Colonic mucosa (tissue), 4 donors: ENCODE measurements around the gene DCAF4L1. TPM values are rescaled to one million over a fixed set of nuclear protein-coding genes. Genes with fewer than 3 reads are reported as not detected.

Source experiments
- DNase-seq: peaks from one replicate; pipeline ENCODE4 v3.0.0-alpha.2; 2020
- H3K27ac ChIP-seq: fragments of 200-600 bp; one replicate; pipeline ENCODE4 v1.8.0; 2021
- H3K27me3 ChIP-seq: fragments of 200-600 bp; one replicate; pipeline ENCODE4 v1.8.0; 2021
- H3K36me3 ChIP-seq: fragments of 200-600 bp; one replicate; pipeline ENCODE4 v1.8.0; 2021
- H3K4me1 ChIP-seq: fragments of 200-600 bp; one replicate; pipeline ENCODE4 v1.8.0; 2021; ENCODE audit warnings: mild to moderate bottlenecking
- H3K4me3 ChIP-seq: fragments of 200-600 bp; one replicate; pipeline ENCODE4 v1.8.0; 2021
- H3K9ac ChIP-seq, 2 donors: one replicate each; pipeline ENCODE4 v1.7.0; 2013; ENCODE audit warnings: control low read depth in 2 of 2, low read depth in 2 of 2, low read length in 2 of 2
- H3K9me3 ChIP-seq: fragments of 200-600 bp; one replicate; pipeline ENCODE4 v1.8.0; 2021
- intact Hi-C: fragments of 100-400 bp; cut with DNase I; formaldehyde crosslinking; loops from one replicate; pipeline ENCODE4 v1.14.1; 2022
- total RNA-seq, 2 donors: library from RNA; stranded (reverse); fragmentation: NEBNext Ultra II Directional in 1 of 2; extraction: Animal tissue kit (Norgen Biotek cat#: 25700) in 1 of 2; gene quantifications; one replicate each; pipeline ENCODE4 v1.2.1, GENCODE V29; 2021
- TF ChIP-seq, protein P1 (sequence below): fragments of 200-600 bp; IDR thresholded peaks from one replicate; pipeline ENCODE4 v1.8.0; 2022; ENCODE audit warnings: antibody characterized with exemption, mild to moderate bottlenecking
- donor health status: healthy.
- donor health status: DM: no; HTN: no; CAD: no.
- donor health status: DM: no; HTN: no; CAD: no.

DCAF4L1 gene
- total RNA-seq, 2 donors from 2014 or later, result 0.05 to 0.15 TPM

DNA sequence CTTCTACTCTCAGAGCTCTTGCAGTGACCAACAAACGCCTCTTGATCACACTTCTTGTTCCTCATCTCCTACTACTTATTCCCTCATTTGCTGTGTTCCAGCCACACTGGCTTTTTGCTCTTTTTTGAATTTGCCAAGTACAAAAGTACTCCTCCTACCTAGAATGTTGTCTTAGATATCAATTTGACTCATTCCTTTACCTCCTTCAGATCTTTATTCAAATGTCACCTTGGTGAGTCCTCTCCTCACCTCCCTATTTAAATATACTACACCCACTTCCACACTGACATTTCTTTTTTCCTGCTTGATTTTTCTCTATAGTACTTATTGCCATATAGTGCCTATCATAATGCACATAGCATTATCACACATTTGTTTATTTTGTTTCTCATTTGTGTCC is 6.2 kb upstream of the DCAF4L1 start:
- Histone ChIP-seq H3K9ac (no peak overlapping the region), H3K4me3 (no peak overlapping the region), H3K27ac (no peak overlapping the region), H3K4me1 (no peaks in the 10 kb centered on the region), H3K36me3 (no peaks in the 10 kb centered on the region), H3K9me3 (no peaks in the 10 kb centered on the region), H3K27me3 (no peaks in the 10 kb centered on the region)
- no peak for DNase-seq
- TF ChIP-seq, protein P1, sequence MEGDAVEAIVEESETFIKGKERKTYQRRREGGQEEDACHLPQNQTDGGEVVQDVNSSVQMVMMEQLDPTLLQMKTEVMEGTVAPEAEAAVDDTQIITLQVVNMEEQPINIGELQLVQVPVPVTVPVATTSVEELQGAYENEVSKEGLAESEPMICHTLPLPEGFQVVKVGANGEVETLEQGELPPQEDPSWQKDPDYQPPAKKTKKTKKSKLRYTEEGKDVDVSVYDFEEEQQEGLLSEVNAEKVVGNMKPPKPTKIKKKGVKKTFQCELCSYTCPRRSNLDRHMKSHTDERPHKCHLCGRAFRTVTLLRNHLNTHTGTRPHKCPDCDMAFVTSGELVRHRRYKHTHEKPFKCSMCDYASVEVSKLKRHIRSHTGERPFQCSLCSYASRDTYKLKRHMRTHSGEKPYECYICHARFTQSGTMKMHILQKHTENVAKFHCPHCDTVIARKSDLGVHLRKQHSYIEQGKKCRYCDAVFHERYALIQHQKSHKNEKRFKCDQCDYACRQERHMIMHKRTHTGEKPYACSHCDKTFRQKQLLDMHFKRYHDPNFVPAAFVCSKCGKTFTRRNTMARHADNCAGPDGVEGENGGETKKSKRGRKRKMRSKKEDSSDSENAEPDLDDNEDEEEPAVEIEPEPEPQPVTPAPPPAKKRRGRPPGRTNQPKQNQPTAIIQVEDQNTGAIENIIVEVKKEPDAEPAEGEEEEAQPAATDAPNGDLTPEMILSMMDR, result no peak
- intact Hi-C loops, result no loop called here

DNA sequence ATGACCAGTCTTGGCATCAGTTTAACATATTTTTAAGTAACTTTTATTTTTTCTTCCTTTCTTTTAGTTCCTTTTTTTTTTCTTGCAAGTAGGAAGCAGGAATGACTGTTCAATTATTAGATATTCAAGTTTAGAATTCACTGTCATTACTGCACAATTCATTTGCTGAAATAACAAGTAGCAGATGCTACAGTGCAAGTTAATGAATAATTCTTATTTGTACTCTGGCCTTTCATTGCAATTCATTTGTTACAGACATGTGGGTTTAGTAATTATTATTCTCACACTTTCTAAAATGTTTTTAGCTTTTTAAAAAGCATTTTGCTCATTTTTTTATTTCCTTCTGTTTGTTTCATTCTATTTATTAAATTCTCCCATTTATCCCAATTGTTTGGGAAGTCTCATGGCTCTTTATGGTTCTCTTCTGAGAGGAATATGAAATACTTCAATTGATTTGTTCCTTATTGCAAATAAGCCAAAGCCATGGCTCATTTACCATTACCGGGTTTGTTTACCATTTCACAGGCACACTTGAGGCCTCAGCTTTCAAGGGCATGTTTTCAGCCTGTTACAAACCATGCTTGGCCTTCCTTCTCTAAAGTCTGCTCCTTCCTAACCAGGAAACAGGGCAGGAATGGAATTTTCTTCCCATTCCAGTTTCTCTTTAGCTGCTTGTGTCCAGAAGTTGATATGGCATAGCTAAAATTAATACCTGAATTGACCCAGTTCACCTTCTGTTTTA is 4.6 kb upstream of the DCAF4L1 start:
- no peak overlapping the region for H3K9ac ChIP-seq
- intact Hi-C loops, result no loop called here
- H3K27me3 ChIP-seq, result no peaks in the 10 kb centered on the region
- no peak overlapping the region for H3K27ac ChIP-seq
- no peaks in the 10 kb centered on the region for H3K4me1 ChIP-seq
- DNase-seq, result no peak
- H3K4me3 ChIP-seq, result no peak overlapping the region
- no peaks in the 10 kb centered on the region for H3K9me3 ChIP-seq
- TF ChIP-seq, protein P1, result no peak
- no peaks in the 10 kb centered on the region for H3K36me3 ChIP-seq

DNA sequence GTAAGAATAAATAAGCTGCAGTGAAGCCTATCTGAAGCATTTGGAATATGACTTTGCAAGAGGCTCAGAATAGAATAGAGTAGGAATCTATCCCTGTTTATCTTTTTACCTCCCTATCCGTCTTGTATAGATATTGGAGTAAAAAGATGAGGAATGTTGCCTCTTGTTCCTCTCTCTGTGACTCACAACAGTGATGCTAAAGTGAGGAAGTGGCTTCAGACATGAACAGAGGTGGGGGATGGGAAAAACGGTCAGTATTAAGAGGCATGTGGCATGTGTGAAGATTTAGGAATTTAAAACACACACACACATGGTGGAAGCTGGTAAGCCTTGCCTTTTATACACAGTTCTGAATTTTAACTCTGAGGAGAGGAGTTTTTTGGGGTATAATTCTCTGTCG is 3.8 kb upstream of the DCAF4L1 start:
- H3K9me3 ChIP-seq, result no peaks in the 10 kb centered on the region
- no peaks in the 10 kb centered on the region for H3K4me1 ChIP-seq
- no peaks in the 10 kb centered on the region for H3K36me3 ChIP-seq
- no peak overlapping the region for H3K27ac ChIP-seq
- DNase-seq, result no peak
- H3K4me3 ChIP-seq, result no peak overlapping the region
- intact Hi-C loops, result no loop called here
- H3K9ac ChIP-seq, result no peak overlapping the region
- TF ChIP-seq, protein P1, result no peak
- no peaks in the 10 kb centered on the region for H3K27me3 ChIP-seq

DNA sequence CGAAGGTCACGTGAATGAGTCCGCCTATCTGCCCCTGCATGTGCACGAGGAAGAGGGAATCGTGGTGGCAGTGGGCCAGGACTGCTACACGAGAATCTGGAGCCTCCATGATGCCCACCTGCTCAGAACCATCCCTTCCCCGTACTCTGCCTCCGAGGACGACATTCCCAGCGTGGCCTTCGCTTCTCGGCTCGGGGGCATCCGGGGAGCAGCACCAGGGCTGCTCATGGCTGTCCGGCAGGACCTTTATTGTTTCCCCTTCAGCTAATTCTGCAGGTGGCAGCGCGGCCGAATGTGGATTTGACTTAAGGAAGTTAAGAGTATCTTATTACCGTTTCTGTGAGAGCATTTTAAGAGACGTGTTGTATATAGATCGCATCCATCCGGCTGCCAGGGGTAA is 1.2 kb downstream of the DCAF4L1 start:
- H3K27me3 ChIP-seq, result no peaks in the 10 kb centered on the region
- no peaks in the 10 kb centered on the region for H3K4me1 ChIP-seq
- DNase-seq, result no peak
- H3K27ac ChIP-seq, result no peak overlapping the region
- intact Hi-C loops, result no loop called here
- TF ChIP-seq, protein P1, result no peak
- no peaks in the 10 kb centered on the region for H3K36me3 ChIP-seq
- H3K9ac ChIP-seq, result no peak overlapping the region
- H3K4me3 ChIP-seq, result no peak overlapping the region
- no peaks in the 10 kb centered on the region for H3K9me3 ChIP-seq

DNA sequence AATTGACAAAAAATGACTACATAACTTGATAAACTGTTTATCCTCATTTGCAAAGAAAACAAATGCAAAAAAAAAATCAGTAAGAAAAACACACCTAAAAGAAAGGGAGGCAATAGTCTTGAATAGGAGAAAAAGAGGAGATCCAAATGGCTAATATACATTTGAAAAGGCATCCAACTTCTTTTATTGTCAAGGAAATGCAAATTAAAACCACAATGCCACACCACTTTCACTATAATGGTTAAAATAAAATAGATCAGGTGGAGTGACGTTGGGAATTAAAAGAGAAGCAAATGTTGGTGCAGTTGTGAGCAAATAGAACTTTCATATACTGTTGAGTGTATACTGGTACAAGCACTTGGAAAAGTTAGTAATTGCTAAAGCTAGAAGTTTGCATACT is 3.6 kb downstream of the DCAF4L1 start:
- intact Hi-C loops, result no loop called here
- Histone ChIP-seq H3K9me3 (no peaks in the 10 kb centered on the region), H3K4me1 (no peaks in the 10 kb centered on the region), H3K36me3 (no peaks in the 10 kb centered on the region), H3K27me3 (no peaks in the 10 kb centered on the region), H3K27ac (no peak overlapping the region), H3K9ac (no peak overlapping the region), H3K4me3 (no peak overlapping the region)
- TF ChIP-seq, protein P1, result no peak
- no peak for DNase-seq
